ENCODE data around the gene DUSP6. TPM values are rescaled to one million over a fixed set of nuclear protein-coding genes. Genes with fewer than 3 reads are reported as not detected.

DUSP6 gene
- total and polyA plus RNA-seq, 10 of the 15 experiments (the other 5 are each of a cell fraction or from before 2014, with no cell fraction given): 0.02 to 0.69 (median 0.07) TPM; not detected in 1

- intact Hi-C loops (cut with micrococcal nuclease; ENCODE audit: unreplicated experiment): no loop called here
- Histone ChIP-seq H4K20me1 (ENCODE audit: control insufficient read depth, insufficient read depth) (no peaks in the 10 kb centered on the region), H3K27ac (ENCODE audit: control insufficient read depth, insufficient read depth) (no peak overlapping the region), H3K4me3 (no peak overlapping the region), H3K79me2 (ENCODE audit: control insufficient read depth, insufficient read depth, low read length) (no peaks in the 10 kb centered on the region), H3K4me2 (ENCODE audit: control insufficient read depth, insufficient read depth) (no peak overlapping the region), H3K4me1 (ENCODE audit: control insufficient read depth, insufficient read depth, low read length) (no peaks in the 10 kb centered on the region), H3K36me3 (ENCODE audit: control insufficient read depth in 2 of 2, insufficient read depth in 2 of 2, low read length in 1 of 2) (no peaks in the 10 kb centered on the region), H3K27me3 (replicated peaks in 1 of 2; ENCODE audit: control insufficient read depth in 2 of 2, insufficient read depth in 2 of 2, low read length in 1 of 2) (peaks cover 0 to 4% of the 10 kb centered on the region in 2 experiments; a peak in 2 of 4 replicates), H3K9me3 (replicated peaks; ENCODE audit: control insufficient read depth, insufficient read depth, low read length) (no peaks in the 10 kb centered on the region), H2AFZ (ENCODE audit: control insufficient read depth, low read depth, low read length) (no peak overlapping the region), H3K9ac (ENCODE audit: control insufficient read depth, insufficient read depth, low read length) (no peak overlapping the region)
- no peak for ATAC-seq
- ChIA-PET RAD21 (ENCODE audit: unreplicated experiment) (interaction anchor here (0.7 kb wide), 1 partner anchor 930 kb away, joined by 3 read pairs; no protein-coding TSS in a partner anchor), POLR2A (no interaction called here), SMC1A (ENCODE audit: uncharacterized antibody, unreplicated experiment) (no interaction called here), CTCF (interaction anchor here (0.6 kb wide), 1 partner anchor 25 kb away, joined by 3 read pairs; no protein-coding TSS in a partner anchor)
- in situ Hi-C loops (cut with MboI): no loop called here
- WGBS (ENCODE audit: insufficient coverage, insufficient replicate concordance, low lambda C conversion rate, missing lambda C conversion rate): 55% methylated on average over 9 of the region's 9 CpGs
- no TSS peak for BruUV-seq (replicated peaks)
- FAIRE-seq: no peak
- DNase-seq (ENCODE audit: low read depth, low spot score): no peak
- TF ChIP-seq NBN (IDR thresholded peaks at IDR 0.05) (no peak), MEF2B (IDR thresholded peaks at IDR 0.05; ENCODE audit: partially characterized antibody, poor library complexity, severe bottlenecking) (no peak), KAT2A (conservative IDR thresholded peaks at IDR 0.05; ENCODE audit: control insufficient read depth, low read depth, low read length) (no peak), ZBTB4 (CRISPR knock-in tag; IDR thresholded peaks at IDR 0.05) (no peak), DPF2 (IDR thresholded peaks at IDR 0.05) (no peak), SUZ12 (IDR thresholded peaks at IDR 0.05; ENCODE audit: unreplicated experiment) (no peak), JUND (IDR thresholded peaks at IDR 0.05; ENCODE audit: low read depth, low read length) (no peak), TAF1 (IDR thresholded peaks at IDR 0.05; ENCODE audit: borderline replicate concordance, low read depth, low read length) (no peak), USF1 (IDR thresholded peaks at IDR 0.05; ENCODE audit: borderline replicate concordance, extremely low read length, insufficient read depth, low read depth, low read length) (no peak), NFXL1 (IDR thresholded peaks at IDR 0.05; ENCODE audit: borderline replicate concordance) (no peak), BCL11A (IDR thresholded peaks at IDR 0.05; ENCODE audit: low read depth, low read length) (no peak), KDM1A (IDR thresholded peaks at IDR 0.05; ENCODE audit: borderline replicate concordance) (no peak), BMI1 (IDR thresholded peaks at IDR 0.05; ENCODE audit: borderline replicate concordance) (no peak), RFX5 (IDR thresholded peaks at IDR 0.05; ENCODE audit: low read depth, low read length) (no peak), ZNF622 (IDR thresholded peaks at IDR 0.05) (no peak), RELB (IDR thresholded peaks at IDR 0.05; ENCODE audit: low read depth) (no peak), USF2 (IDR thresholded peaks at IDR 0.05; ENCODE audit: borderline replicate concordance, low read depth, low read length) (no peak)
Measured at GRCh38 chr12:89328151-89329030, 23.9 kb downstream of the DUSP6 start.
